Activated CD4-positive, alpha-beta T cell treated with anti-CD3 and anti-CD28 coated beads for 24 hours (primary cell): ENCODE measurements around the gene DRD4.
A peak's percentile ranks its signal among the peaks of the same experiment; 100 is the strongest.

ENCODE experiments used
- DNase-seq, 2 donors: peaks; one replicate each; pipeline ENCODE4 v3.0.0-alpha.2; 2020; ENCODE audit warnings: low read depth in 2 of 2

DRD4 gene

GRCh38 chr11:610146-610801, 26.8 kb upstream of the DRD4 start:
- DNase-seq: no peak

GRCh38 chr11:611001-611996, 25.8 kb upstream of the DRD4 start:
- no peak for DNase-seq

DNA sequence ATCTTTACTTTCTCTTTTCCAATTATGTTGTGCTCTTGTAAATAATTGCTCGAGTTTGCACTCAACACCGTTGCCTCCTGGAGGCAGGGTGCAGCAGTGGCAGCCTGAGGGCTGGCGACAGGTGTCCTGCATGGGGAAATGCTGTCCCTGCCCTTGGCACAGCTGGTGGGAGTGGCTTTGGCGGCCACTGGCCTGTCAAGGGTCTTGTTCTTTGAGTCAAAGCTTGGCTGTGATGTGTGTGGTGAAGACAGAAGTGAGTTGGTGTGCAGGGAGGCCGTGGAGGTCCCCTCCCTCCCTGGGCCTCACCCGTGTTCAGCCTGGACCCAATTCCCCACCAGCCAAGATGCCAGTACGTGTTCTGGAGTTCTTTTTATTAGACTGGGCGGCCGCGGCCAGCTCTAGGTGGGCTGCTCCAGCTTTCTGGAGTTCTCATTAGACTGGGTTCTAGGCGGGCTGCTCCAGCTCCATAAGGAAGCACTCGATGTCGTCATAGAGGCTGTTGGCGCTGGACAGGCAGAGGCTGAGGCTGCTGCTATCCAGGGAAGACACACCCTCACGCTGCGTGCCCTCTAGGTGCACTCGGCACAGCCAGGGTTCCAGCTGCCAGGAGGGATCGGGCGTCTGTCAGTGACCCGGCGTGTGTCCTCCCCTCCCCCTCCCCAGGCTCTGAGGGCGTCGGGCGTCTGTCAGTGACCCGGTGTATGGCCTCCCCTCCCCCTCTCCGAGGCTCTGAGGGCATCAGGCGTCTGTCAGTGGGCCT, 24.7 kb upstream of the DRD4 start:
- no peak for DNase-seq

GRCh38 chr11:612961-613300, 24.1 kb upstream of the DRD4 start:
- DNase-seq: no peak

DNA sequence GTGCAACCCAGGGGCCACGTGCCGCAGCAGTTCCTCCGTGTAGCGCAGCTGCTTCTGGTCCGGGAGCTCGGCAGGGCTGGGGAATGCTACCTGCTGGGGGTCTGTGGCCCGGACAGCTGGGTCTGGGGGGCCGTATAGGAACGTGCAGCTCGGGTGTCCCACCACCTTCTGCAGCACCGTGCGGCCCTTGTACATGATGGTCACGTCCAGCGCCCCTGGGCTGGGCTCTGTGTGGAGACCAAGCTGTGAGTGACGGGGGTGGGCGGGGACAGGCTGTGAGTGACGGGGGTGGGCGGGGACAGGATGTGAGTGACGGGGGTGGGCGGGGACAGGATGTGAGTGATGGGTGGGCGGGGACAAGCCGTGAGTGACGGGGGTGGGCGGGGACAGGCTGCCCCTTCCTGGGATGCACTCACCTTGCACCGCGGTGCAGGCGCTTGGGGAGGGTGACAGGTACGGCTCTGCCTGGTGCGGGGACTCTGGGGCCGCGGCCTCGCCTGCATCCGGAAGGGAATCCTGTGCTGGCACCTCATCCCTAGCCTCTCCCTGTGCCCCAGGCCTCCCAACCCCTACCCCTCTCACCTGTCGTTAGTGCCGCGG, 23.6 kb upstream of the DRD4 start:
- DNase-seq: peak; percentile 79 to 81

DNA sequence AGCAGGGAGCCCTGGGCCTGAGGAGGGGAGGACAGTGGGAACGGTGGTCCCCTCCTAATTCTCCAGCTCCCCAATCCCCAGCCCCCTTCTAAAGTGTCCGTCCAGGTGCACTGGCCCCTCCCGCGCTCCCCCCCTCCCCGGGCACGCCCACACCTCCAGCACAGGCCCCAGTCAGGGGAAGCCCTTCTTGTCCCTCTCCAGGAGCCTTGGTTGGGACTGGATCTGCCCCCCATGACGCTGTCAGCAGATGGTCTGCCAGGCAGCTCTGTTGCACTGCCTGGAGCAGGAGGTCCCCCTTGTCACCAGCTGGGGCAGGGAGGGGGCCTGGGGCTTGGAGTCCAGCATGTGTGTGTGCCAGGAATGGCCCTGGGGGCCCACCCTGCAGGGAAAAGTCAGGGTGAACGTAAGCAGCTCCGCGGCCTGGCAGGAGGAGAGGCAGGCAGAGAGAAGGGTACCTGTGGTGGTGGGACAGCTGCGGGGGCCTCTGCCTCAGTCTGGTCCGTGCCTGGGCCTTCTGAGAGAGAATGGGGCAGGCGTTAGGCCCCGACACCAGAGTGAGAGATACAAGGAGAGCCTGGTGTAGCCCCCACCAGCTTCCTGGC, 22.9 kb upstream of the DRD4 start:
- no peak for DNase-seq

- DNase-seq: no peak
Observed at GRCh38 chr11:614623-615503, 22.2 kb upstream of the DRD4 start.

- DNase-seq: peak; percentile 70 to 78
Observed at GRCh38 chr11:615504-616319, 21.4 kb upstream of the DRD4 start, which contains the start of gene IRF7. Gene IRF7 (minus strand): TSS chr11:615950. CDS start chr11:615364, 586 bp downstream.

GRCh38 chr11:616320-617198, 20.5 kb upstream of the DRD4 start:
- DNase-seq: no peak

GRCh38 chr11:617199-617911, 19.7 kb upstream of the DRD4 start:
- no peak for DNase-seq

DNA sequence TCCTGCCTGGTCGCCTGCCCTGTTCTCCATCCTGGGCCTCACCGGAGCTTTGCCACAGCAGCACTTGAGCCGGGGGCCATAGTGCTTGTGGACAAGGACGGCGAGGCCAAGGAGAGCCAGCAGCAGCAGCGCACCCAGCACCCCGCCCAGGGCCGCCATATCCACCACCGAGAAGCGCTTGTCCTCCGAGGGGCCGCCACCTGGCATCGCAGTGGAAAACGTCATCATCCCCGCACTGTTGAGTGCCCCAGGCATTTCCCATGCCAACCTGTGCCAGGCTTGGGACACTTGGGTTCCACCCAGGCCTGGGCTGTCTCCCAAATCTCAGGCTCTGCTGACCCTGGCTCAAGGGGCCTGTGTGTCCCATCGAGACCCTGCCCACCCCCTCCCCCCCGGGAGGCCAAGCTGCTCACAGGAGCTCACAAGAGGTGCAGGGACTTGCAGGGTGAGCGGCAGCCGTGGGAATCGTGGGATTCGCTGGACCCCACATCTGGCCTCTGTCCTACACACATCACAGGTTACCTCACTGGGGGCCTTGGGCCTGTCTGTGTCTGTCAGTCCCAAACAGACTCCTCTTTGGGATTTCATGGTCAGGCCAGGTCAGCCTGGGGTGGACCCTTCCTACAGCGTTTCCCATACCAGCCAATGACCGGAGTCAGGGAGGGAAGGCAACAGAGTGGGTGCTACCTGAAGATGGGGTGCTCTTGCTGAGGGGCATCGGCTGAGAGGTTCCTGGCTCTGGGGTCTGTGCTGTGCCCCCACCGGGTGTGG, 19.0 kb upstream of the DRD4 start:
- DNase-seq: no peak

DNA sequence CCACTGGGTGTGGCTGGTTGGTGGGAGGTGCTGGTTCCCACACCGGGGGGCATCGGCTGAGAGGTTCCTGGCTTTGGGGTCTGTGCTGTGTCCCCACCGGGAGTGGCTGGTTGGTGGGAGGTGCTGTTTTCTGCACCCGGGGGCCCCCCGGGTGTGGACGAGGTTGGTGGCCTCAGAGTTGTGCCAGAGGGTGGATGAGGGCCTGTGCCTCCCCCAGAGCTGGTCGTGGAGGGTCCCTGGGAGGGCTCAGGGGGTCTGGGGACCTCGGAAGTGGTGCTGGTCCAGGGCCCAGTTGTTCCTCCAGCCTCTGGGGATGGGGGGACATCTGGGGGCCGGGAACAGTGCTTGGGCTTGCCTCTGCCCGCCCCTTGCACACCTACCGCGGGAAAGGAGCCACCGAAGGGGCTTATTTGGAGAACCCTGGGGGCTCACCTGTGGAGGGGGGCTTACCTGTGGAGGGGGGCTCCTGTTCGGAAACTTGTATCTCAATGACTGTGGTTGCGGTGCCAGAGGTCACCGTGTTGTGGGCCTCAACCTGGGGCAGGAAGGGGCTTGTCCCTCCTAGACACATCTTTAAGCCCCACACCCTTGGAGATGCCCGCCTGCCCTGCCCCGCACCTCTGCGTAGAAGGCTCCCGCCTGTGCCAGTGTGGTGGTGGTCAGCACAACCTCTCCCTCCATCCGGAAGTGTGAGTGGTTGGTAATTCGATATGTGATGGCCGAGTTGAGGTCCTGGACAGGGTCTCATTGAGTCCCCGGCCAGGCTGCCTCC, 18.0 kb upstream of the DRD4 start:
- DNase-seq: no peak

GRCh38 chr11:619628-620050, 17.4 kb upstream of the DRD4 start:
- DNase-seq: no peak

- DNase-seq: no peak
Observed at GRCh38 chr11:620201-620600, 16.9 kb upstream of the DRD4 start.

GRCh38 chr11:620935-621814, 15.9 kb upstream of the DRD4 start:
- DNase-seq: no peak
